IMR-90 (cell line): ENCODE measurements around the gene PXN. TPM values are rescaled to one million over a fixed set of nuclear protein-coding genes. Genes with fewer than 3 reads are reported as not detected.

Source experiments
- ATAC-seq: fragments of 200-7000 bp; cut with Tn5 transposase; 2 replicates; pipeline ENCODE4 v1.9.1; 2020; ENCODE audit warnings: low read depth, mild to moderate bottlenecking, moderate library complexity
- BruUV-seq: library from RNA; stranded (reverse); fragments of 400-500 nt; replicated peaks from 2 replicates; lab custom pipeline; 2021; lab: Mats Ljungman, UMichigan
- CTCF ChIA-PET: fragments of 300-600 bp; formaldehyde crosslinking; extraction: SDS; loops from one replicate; lab custom pipeline; 2021; ENCODE audit warnings: antibody characterized with exemption; lab: Yijun Ruan, JAX
- POLR2A ChIA-PET: fragments of 300-600 bp; sonication (Branson Sonifier 250); formaldehyde crosslinking; loops from one replicate; lab custom pipeline; 2022; ENCODE audit warnings: antibody characterized with exemption; ENCODE audit not compliant: unreplicated experiment; lab: Charles Lee
- DNase-seq: peaks from one replicate; pipeline ENCODE4 v3.0.0; 2013
- H2AFZ ChIP-seq: replicated peaks from 2 replicates; pipeline ENCODE3; 2013; ENCODE audit warnings: low read length, mild to moderate bottlenecking; ENCODE audit not compliant: poor library complexity
- H2AK5ac ChIP-seq: 2 replicates; pipeline ENCODE4 v1.6.1; 2013; ENCODE audit warnings: low read depth, low read length, inconsistent platforms
- H2AK9ac ChIP-seq: replicated peaks from 2 replicates; pipeline ENCODE3; 2013; ENCODE audit warnings: mild to moderate bottlenecking, low read depth, low read length, moderate library complexity; ENCODE audit not compliant: poor library complexity
- H2BK120ac ChIP-seq: 2 replicates; pipeline ENCODE4 v1.6.1; 2013; ENCODE audit warnings: low read depth, low read length, inconsistent platforms
- H2BK15ac ChIP-seq: 3 replicates; pipeline ENCODE4 v1.6.1; 2013; ENCODE audit warnings: low read depth, low read length, inconsistent platforms
- H2BK20ac ChIP-seq: 2 replicates; pipeline ENCODE4 v1.6.1; 2013; ENCODE audit warnings: low read depth, mild to moderate bottlenecking, inconsistent platforms, low read length, moderate library complexity
- H2BK5ac ChIP-seq: 2 replicates; pipeline ENCODE4 v1.6.1; 2013; ENCODE audit warnings: mild to moderate bottlenecking, low read depth, low read length, inconsistent platforms; ENCODE audit not compliant: poor library complexity, severe bottlenecking
- H3K14ac ChIP-seq: replicated peaks from 2 replicates; pipeline ENCODE4 v1.6.1; 2013; ENCODE audit warnings: low read depth, low read length, inconsistent platforms
- H3K18ac ChIP-seq: 2 replicates; pipeline ENCODE4 v1.6.1; 2013; ENCODE audit warnings: low read depth, low read length, control low read depth
- H3K23ac ChIP-seq: 2 replicates; pipeline ENCODE4 v1.6.1; 2013; ENCODE audit warnings: low read depth, low read length, inconsistent platforms
- H3K27ac ChIP-seq: 2 replicates; pipeline ENCODE4 v1.5.1; 2013; ENCODE audit warnings: mild to moderate bottlenecking, control low read depth, low read length; ENCODE audit not compliant: insufficient read depth
- H3K27me3 ChIP-seq: 2 replicates; pipeline ENCODE4 v1.6.1; 2013; ENCODE audit warnings: low read length; ENCODE audit not compliant: control insufficient read depth, insufficient read depth
- H3K36me3 ChIP-seq: 2 replicates; pipeline ENCODE4 v1.6.1; 2013; ENCODE audit warnings: low read length, mixed read lengths; ENCODE audit not compliant: control insufficient read depth, insufficient read depth
- H3K4ac ChIP-seq: 2 replicates; pipeline ENCODE4 v1.6.1; 2013; ENCODE audit warnings: low read depth, low read length, inconsistent platforms
- H3K4me1 ChIP-seq: 2 replicates; pipeline ENCODE4 v1.6.1; 2013; ENCODE audit warnings: low read length, mixed read lengths; ENCODE audit not compliant: control insufficient read depth, insufficient read depth
- H3K4me2 ChIP-seq: 2 replicates; pipeline ENCODE4 v1.6.1; 2013; ENCODE audit warnings: low read depth, mild to moderate bottlenecking, control low read depth, low read length, moderate library complexity
- H3K4me3 ChIP-seq: 2 replicates; pipeline ENCODE4 v1.5.1; 2013; ENCODE audit warnings: low read depth, mild to moderate bottlenecking, control low read depth, low read length, moderate library complexity; ENCODE audit not compliant: insufficient read depth
- H3K56ac ChIP-seq: 2 replicates; pipeline ENCODE4 v1.6.1; 2013; ENCODE audit warnings: low read length, inconsistent platforms; ENCODE audit not compliant: insufficient read depth; ENCODE audit errors: extremely low read depth
- H3K79me1 ChIP-seq, 2 experiments: 2 replicates each; pipeline ENCODE4 v1.6.1; 2013; ENCODE audit warnings: low read length in 2 of 2, inconsistent platforms in 1 of 2, low read depth in 1 of 2
- H3K9ac ChIP-seq: 2 replicates; pipeline ENCODE4 v1.6.1; 2013; ENCODE audit warnings: low read depth, low read length, control low read depth
- H3K9me1 ChIP-seq: 2 replicates; pipeline ENCODE4 v1.6.1; 2013; ENCODE audit warnings: low read length, inconsistent platforms; ENCODE audit not compliant: insufficient read depth
- H3K9me3 ChIP-seq: 2 replicates; pipeline ENCODE4 v1.6.1; 2013; ENCODE audit warnings: low read length; ENCODE audit not compliant: control insufficient read depth, insufficient read depth
- H4K20me1 ChIP-seq: 2 replicates; pipeline ENCODE4 v1.6.1; 2013; ENCODE audit warnings: low read length, inconsistent platforms; ENCODE audit not compliant: insufficient read depth
- H4K5ac ChIP-seq: 2 replicates; pipeline ENCODE4 v1.6.1; 2013; ENCODE audit warnings: mild to moderate bottlenecking, low read depth, low read length, control low read depth
- H4K8ac ChIP-seq, 2 experiments: 2 replicates each; pipeline ENCODE4 v1.6.1; 2013; ENCODE audit warnings: low read depth in 2 of 2, low read length in 2 of 2, control low read depth in 1 of 2, inconsistent platforms in 1 of 2
- H4K91ac ChIP-seq: 2 replicates; pipeline ENCODE4 v1.6.1; 2013; ENCODE audit warnings: low read depth, low read length, inconsistent platforms; ENCODE audit not compliant: insufficient read depth
- BHLHE40 ChIP-seq: fragments of 150-350 bp; IDR thresholded peaks from 2 replicates; pipeline ENCODE4 v1.6.1; 2016; ENCODE audit warnings: mild to moderate bottlenecking, low read depth, low read length
- MAFK ChIP-seq: IDR thresholded peaks from 2 replicates; pipeline ENCODE4 v1.6.1; 2012; ENCODE audit warnings: low read depth, low read length, improper control_type of control experiment
- MXI1 ChIP-seq: IDR thresholded peaks from 2 replicates; pipeline ENCODE4 v1.6.1; 2012; ENCODE audit warnings: low read depth, mild to moderate bottlenecking, low read length, moderate library complexity, borderline replicate concordance
- SMC3 ChIP-seq: fragments of 150-350 bp; IDR thresholded peaks from 2 replicates; pipeline ENCODE4 v1.6.1; 2016; ENCODE audit warnings: low read depth, mild to moderate bottlenecking, antibody characterized with exemption, low read length, moderate library complexity
- WGBS, 2 experiments: methylation state at CpG; one replicate each; pipeline versions ENCODE4 v1.1.5 to v1.1.7; 2013; ENCODE audit warnings: missing lambda C conversion rate in 2 of 2; ENCODE audit not compliant: insufficient read length in 1 of 2; ENCODE audit errors: extremely low coverage in 2 of 2; 5-methylcytosine and 5-hydroxymethylcytosine counted together
- dilution Hi-C: fragments of 300-500 bp; cut with HindIII; formaldehyde crosslinking; loops from one replicate; pipeline ENCODE4 v1.14.3; 2018; ENCODE audit warnings: low sequenced_read_pairs; ENCODE audit not compliant: unreplicated experiment
- in situ Hi-C: fragments of 300-500 bp; cut with MboI; formaldehyde crosslinking; loops from 3 replicates; pipeline ENCODE4 v1.14.3; 2019; ENCODE audit warnings: low sequenced_read_pairs, inconsistent platforms, mixed read lengths
- intact Hi-C: fragments of 100-400 bp; cut with micrococcal nuclease; formaldehyde crosslinking; loops from 2 replicates; pipeline ENCODE4 v1.10.0; 2022
- polyA plus RNA-seq, 3 experiments: library from polyadenylated mRNA; depleted of rRNA; stranded (reverse); fragments of >200 nt; gene quantifications; 2 replicates each; pipeline ENCODE4 v1.2.3, GENCODE V29; 2012; ENCODE audit warnings: low replicate concordance in 1 of 3
- total RNA-seq: library from RNA; depleted of rRNA; stranded (reverse); fragments of >200 nt; gene quantifications from 2 replicates; pipeline ENCODE4 v1.2.3, GENCODE V29; 2012

Gene PXN
- total and polyA plus RNA-seq, 2 of the 4 experiments (the other 2 are of a cell fraction) = 46.6 to 134 TPM

DNA sequence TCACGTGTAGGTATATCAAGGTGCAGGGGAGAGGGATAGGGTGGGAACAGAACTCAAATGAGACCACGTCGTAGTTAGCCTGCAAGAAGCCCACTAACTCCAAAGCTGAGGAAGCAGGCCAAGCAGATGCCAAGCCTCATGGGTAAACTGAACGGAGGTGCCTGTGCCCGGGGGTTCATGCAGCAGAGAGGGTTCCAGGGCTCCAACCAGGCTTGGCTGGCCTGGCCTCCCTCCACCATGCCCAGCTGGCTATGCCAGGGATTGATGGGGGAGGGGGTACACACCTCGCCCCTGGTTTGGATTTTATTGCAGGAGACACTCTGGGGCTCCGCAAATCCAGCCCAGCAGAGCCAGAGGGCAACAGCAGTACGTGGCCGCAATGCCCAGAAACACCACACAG, 27.3 kb downstream of the PXN start:
- H4K91ac ChIP-seq = no peak overlapping the region
- H3K4ac ChIP-seq = peak overlapping the region; percentile 73
- no peak overlapping the region for H3K9ac ChIP-seq
- H2BK15ac ChIP-seq = no peak overlapping the region; the same call in 1 of the 3 replicates
- H4K8ac ChIP-seq = peak overlapping the region in 1 of 2 experiments; percentile 69; a peak in 1 of 4 replicates
- BruUV-seq = no TSS peak
- peak overlapping the region; percentile 64; the same call in 1 of the 2 replicates for H2AK5ac ChIP-seq
- H3K27me3 ChIP-seq = no peaks in the 10 kb centered on the region
- H3K9me3 ChIP-seq = no peaks in the 10 kb centered on the region
- no peak overlapping the region for H3K4me2 ChIP-seq
- ChIA-PET CTCF (interaction anchor here (0.6 to 2.8 kb wide), 2 partner anchors 11 to 53 kb away, joined by 3 to 12 read pairs; partner anchors contain the start of gene RNU4-2), POLR2A (interaction anchor here (0.9 to 1.1 kb wide), 3 partner anchors 10 to 54 kb away, joined by 3 to 4 read pairs (median 3); no protein-coding TSS in a partner anchor)
- in situ Hi-C loops = no loop called here
- dilution Hi-C loops = no loop called here
- peaks cover 10 to 82% of the 10 kb centered on the region in 2 experiments; a peak in 3 of 4 replicates for H3K79me1 ChIP-seq
- H3K9me1 ChIP-seq = peaks cover 59% of the 10 kb centered on the region
- H3K18ac ChIP-seq = no peak overlapping the region
- TF ChIP-seq SMC3 (no peak), BHLHE40 (no peak), MXI1 (no peak), MAFK (no peak)
- 100% methylated on average over 1 of the region's 9 CpGs; no CpG with 5 or more reads in 1 of the 2 experiments for whole genome bisulfite sequencing, 2 experiments
- no peak overlapping the region; the same call in 1 of the 2 replicates for H3K23ac ChIP-seq
- no peak overlapping the region for H2AK9ac ChIP-seq
- peak overlapping the region; percentile 84 for H2BK5ac ChIP-seq
- H3K4me3 ChIP-seq = no peak overlapping the region
- no peak overlapping the region for H2AFZ ChIP-seq
- H4K20me1 ChIP-seq = peaks cover 53% of the 10 kb centered on the region
- intact Hi-C loops = no loop called here
- H2BK20ac ChIP-seq = peak overlapping the region; percentile 50; the same call in 1 of the 2 replicates
- H3K14ac ChIP-seq = peak overlapping the region; percentile 75; the same call in 1 of the 2 replicates
- H2BK120ac ChIP-seq = peak overlapping the region; percentile 55; the same call in 1 of the 2 replicates
- no peak for ATAC-seq
- peak overlapping the region; percentile 14; the same call in 1 of the 2 replicates for H3K27ac ChIP-seq
- no peak overlapping the region for H4K5ac ChIP-seq
- peaks cover 5% of the 10 kb centered on the region; the same call in 1 of the 2 replicates for H3K36me3 ChIP-seq
- no peak overlapping the region for H3K56ac ChIP-seq
- no peak for DNase-seq
- H3K4me1 ChIP-seq = peaks cover 56% of the 10 kb centered on the region
